Activated CD8-positive, alpha-beta T cell treated with anti-CD3 and anti-CD28 coated beads, Interleukin-2, amount 10 ng/mL, durations not matched to agents 7 days and 5 days (primary cell): ENCODE measurements around the gene ARHGAP24. TPM values are rescaled to one million over a fixed set of nuclear protein-coding genes. Genes with fewer than 3 reads are reported as not detected.

ENCODE experiments used
- ATAC-seq: fragments of 150-1000 bp; cut with Tn5 transposase; one replicate; pipeline ENCODE4 v1.10.0; 2021; ENCODE audit warnings: moderate library complexity
- CTCF ChIA-PET: fragments of 350-600 bp; sonication (Branson Sonifier 250); formaldehyde crosslinking; loops from one replicate; lab custom pipeline; 2021; ENCODE audit warnings: antibody characterized with exemption; lab: Charles Lee
- POLR2A ChIA-PET: fragments of 350-600 bp; sonication (Branson Sonifier 250); formaldehyde crosslinking; loops from one replicate; lab custom pipeline; 2021; ENCODE audit warnings: antibody characterized with exemption; lab: Charles Lee
- DNase-seq: peaks from one replicate; pipeline ENCODE4 v3.0.0-alpha.2; 2020
- H3K27ac Mint-ChIP-seq: one replicate; pipeline ENCODE4 v1.8.0; 2021; ENCODE audit warnings: mild to moderate bottlenecking, mixed read lengths
- H3K27me3 Mint-ChIP-seq: one replicate; pipeline ENCODE4 v1.8.0; 2021; ENCODE audit warnings: low read depth, mixed read lengths
- H3K36me3 Mint-ChIP-seq: one replicate; pipeline ENCODE4 v1.8.0; 2021; ENCODE audit warnings: low read depth, mixed read lengths
- H3K4me1 Mint-ChIP-seq: one replicate; pipeline ENCODE4 v1.8.0; 2021; ENCODE audit warnings: low read depth, mixed read lengths
- H3K4me3 Mint-ChIP-seq: one replicate; pipeline ENCODE4 v1.8.0; 2021; ENCODE audit warnings: mild to moderate bottlenecking, mixed read lengths
- H3K9me3 Mint-ChIP-seq: one replicate; pipeline ENCODE4 v1.8.0; 2022; ENCODE audit warnings: mixed read lengths; ENCODE audit not compliant: insufficient read depth
- total RNA-seq, 2 experiments: library from RNA; stranded (reverse); gene quantifications; one replicate each; pipeline ENCODE4 v1.2.3, GENCODE V29; 2021

Gene ARHGAP24
- total RNA-seq, 2 experiments from 2014 or later = not detected

DNA sequence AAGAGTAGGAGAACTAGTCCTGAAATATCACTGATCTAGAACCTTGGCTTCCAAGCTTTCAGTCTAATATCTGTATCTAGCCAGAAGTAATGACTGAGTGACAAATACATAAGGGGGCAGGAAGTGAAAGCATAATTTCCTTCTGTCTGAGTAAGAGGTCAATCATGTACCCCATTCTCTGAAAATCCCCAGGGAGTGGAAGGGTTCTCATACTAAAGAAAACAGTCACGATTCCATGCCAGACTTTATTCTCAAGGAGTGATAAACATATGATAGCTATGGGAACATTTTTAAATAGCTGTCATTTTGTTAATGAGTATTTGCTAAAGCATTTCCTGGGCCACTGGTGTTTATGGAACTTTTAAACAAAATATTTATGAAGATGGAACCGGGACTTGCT is 308.5 kb downstream of the ARHGAP24 start:
- H3K4me1 Mint-ChIP-seq = no peaks in the 10 kb centered on the region
- no peaks in the 10 kb centered on the region for H3K27me3 Mint-ChIP-seq
- ATAC-seq = no peak
- H3K36me3 Mint-ChIP-seq = no peaks in the 10 kb centered on the region
- ChIA-PET POLR2A (no interaction called here), CTCF (no interaction called here)
- H3K4me3 Mint-ChIP-seq = no peak overlapping the region
- DNase-seq = no peak
- H3K9me3 Mint-ChIP-seq = no peaks in the 10 kb centered on the region
- H3K27ac Mint-ChIP-seq = no peak overlapping the region

DNA sequence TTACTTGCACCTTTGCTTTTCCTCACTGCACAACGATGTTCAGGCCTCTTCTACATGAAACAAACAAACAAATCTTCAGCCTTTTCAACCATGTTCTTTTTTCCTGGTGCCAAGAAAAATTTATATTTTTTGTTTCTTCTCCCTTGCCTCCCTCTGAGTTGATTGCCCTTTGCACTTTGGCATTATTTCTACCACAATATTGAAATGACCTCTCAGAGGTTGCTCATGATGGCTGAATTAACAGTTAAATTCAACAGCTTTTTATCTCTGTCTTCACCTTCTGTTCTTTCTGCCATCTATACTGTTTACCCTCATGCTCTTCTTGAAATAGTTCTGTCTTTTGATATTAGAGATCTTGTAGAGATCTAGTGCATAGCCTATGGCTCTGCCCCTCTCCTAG is 308.9 kb downstream of the ARHGAP24 start:
- ChIA-PET CTCF (no interaction called here), POLR2A (no interaction called here)
- Mint-ChIP-seq H3K27ac (no peak overlapping the region), H3K9me3 (no peaks in the 10 kb centered on the region), H3K27me3 (no peaks in the 10 kb centered on the region), H3K4me1 (no peaks in the 10 kb centered on the region), H3K4me3 (no peak overlapping the region), H3K36me3 (no peaks in the 10 kb centered on the region)
- ATAC-seq (no peak), DNase-seq (no peak)

DNA sequence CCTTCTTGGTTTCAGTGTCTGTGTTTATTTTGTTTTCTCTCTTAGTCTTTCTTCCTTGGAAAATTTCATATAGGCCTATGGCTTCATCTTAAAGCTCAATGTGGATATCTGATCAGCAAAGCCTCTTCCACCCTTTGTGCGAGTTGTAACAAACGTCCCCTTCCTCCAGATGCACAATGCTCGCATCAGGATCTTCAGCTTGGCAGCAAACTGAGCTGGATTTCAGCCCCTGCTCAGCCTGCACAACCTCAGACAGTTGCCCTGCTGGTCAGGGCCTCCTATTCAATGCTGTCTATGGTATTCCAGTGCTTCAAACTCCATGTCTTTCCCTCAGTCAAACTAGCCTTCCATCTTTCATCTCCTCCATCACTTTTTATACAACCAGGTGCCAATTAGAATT is 309.4 kb downstream of the ARHGAP24 start:
- no peaks in the 10 kb centered on the region for H3K4me1 Mint-ChIP-seq
- H3K27me3 Mint-ChIP-seq = no peaks in the 10 kb centered on the region
- ChIA-PET CTCF (no interaction called here), POLR2A (no interaction called here)
- H3K36me3 Mint-ChIP-seq = no peaks in the 10 kb centered on the region
- H3K9me3 Mint-ChIP-seq = no peaks in the 10 kb centered on the region
- ATAC-seq = no peak
- no peak overlapping the region for H3K4me3 Mint-ChIP-seq
- H3K27ac Mint-ChIP-seq = no peak overlapping the region
- no peak for DNase-seq

DNA sequence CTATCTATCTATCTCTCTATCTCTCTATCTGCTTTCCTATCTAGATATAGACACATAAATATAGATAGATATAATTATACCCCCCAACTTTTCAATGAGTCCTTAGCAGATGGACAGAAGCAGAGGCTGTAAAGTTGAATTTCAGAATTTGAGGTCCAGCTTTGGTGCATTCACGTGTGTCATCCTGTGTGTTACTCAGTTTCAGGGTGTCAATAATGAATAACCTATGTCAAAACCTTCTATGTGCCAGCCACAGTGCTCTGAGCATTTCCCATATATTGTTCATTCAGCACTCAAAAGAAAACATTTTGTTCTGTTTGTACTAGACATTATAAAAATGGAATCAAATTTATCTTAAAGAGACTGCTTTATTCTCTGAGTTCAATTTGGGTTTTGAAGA is 310.0 kb downstream of the ARHGAP24 start:
- Mint-ChIP-seq H3K27me3 (no peaks in the 10 kb centered on the region), H3K9me3 (no peaks in the 10 kb centered on the region), H3K36me3 (no peaks in the 10 kb centered on the region), H3K4me1 (no peaks in the 10 kb centered on the region), H3K27ac (no peak overlapping the region), H3K4me3 (no peak overlapping the region)
- ATAC-seq = no peak
- no peak for DNase-seq
- ChIA-PET POLR2A (no interaction called here), CTCF (no interaction called here)

DNA sequence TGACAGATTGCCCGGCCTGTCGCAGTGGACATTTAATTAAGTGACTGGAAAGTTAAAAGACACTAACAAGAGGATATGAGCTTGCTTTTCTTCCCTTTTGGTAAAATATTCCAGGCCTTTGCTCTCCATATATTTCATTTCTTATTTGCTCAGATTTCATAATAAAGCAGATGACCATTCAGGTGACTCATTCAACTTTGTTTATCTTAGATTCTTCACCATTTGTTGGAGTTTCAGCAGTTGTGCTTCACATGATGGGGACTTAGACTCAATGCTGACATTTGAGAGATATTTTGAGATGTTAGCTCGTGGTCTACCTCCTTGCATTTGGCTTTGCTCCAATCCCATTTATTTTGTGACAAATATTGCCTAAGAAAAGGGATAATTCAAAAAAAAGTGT is 312.2 kb downstream of the ARHGAP24 start:
- Mint-ChIP-seq H3K4me3 (no peak overlapping the region), H3K27ac (no peak overlapping the region), H3K27me3 (no peaks in the 10 kb centered on the region), H3K9me3 (no peaks in the 10 kb centered on the region), H3K4me1 (no peaks in the 10 kb centered on the region), H3K36me3 (no peaks in the 10 kb centered on the region)
- no peak for DNase-seq
- POLR2A ChIA-PET = no interaction called here
- CTCF ChIA-PET = no interaction called here
- ATAC-seq = no peak

DNA sequence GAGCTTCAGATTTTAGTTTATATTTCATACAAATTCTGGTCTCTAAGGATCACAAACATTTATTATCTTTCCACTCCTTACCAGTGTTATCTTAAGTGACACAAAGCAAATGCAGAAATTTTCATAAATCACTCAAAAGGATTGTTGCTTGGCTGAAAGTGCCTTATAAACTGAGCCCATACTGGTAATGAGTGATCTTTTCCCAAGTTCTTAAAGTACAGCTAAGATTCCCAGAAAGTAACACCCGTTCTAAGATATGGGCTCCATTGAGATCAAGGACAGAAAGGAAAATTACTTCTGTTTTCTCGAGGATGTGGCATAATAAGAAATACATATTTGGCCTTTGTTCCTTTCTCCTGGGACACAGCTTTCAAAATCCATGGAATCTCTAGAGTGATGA is 313.7 kb downstream of the ARHGAP24 start:
- POLR2A ChIA-PET = no interaction called here
- ATAC-seq (no peak), DNase-seq (no peak)
- Mint-ChIP-seq H3K4me3 (no peak overlapping the region), H3K27ac (no peak overlapping the region), H3K9me3 (no peaks in the 10 kb centered on the region), H3K4me1 (no peaks in the 10 kb centered on the region), H3K27me3 (no peaks in the 10 kb centered on the region), H3K36me3 (no peaks in the 10 kb centered on the region)
- CTCF ChIA-PET = interaction anchor here (1.1 kb wide), 1 partner anchor 8 kb away, joined by 3 read pairs; no protein-coding TSS in a partner anchor

DNA sequence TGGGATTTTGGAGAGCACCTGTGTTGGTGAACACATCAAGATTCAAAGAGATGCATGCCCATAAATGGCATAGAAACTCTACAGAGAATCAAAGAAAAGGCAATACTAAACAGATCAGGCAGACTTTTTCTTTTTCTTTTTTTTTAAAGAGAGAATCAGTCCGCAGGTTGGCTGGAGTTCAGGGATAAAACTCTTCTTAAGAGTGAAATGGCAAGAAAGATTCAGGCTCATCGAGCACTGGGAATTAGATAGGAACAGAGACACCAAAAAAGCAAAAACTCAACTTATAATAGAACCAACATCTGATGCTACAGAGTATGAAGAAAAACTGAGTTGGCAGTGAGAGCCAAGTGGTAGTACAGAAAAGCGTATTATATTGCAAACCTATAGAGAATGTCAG is 314.3 kb downstream of the ARHGAP24 start:
- H3K4me1 Mint-ChIP-seq = no peaks in the 10 kb centered on the region

DNA sequence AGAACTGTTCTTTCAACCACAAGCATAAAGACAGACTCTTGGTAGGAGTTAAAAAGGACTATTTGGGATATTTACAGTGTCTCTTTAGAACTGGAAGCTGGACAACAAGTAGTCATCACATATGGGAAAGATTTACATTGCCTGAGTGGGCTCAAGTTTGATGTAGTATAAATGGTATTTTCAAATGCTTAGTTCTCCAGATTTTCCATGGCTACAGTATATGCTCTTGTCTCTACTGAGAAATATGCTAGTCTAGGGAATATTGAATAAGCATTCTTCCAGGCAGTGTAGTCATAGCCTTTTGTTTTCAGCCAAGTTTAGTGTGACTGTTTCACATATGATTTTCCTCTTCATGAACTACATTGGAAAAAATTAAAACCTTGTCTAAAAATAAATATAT is 315.6 kb downstream of the ARHGAP24 start:
- POLR2A ChIA-PET = no interaction called here
- no peaks in the 10 kb centered on the region for H3K9me3 Mint-ChIP-seq
- CTCF ChIA-PET = no interaction called here

More for the DNA sequence above, 314.3 kb downstream of the ARHGAP24 start:
- H3K36me3 Mint-ChIP-seq = no peaks in the 10 kb centered on the region
- no peak overlapping the region for H3K27ac Mint-ChIP-seq
- no peak overlapping the region for H3K4me3 Mint-ChIP-seq
- no peaks in the 10 kb centered on the region for H3K9me3 Mint-ChIP-seq
- ChIA-PET CTCF (no interaction called here), POLR2A (no interaction called here)
- no peaks in the 10 kb centered on the region for H3K27me3 Mint-ChIP-seq
- no peak for ATAC-seq
- DNase-seq = no peak

DNA sequence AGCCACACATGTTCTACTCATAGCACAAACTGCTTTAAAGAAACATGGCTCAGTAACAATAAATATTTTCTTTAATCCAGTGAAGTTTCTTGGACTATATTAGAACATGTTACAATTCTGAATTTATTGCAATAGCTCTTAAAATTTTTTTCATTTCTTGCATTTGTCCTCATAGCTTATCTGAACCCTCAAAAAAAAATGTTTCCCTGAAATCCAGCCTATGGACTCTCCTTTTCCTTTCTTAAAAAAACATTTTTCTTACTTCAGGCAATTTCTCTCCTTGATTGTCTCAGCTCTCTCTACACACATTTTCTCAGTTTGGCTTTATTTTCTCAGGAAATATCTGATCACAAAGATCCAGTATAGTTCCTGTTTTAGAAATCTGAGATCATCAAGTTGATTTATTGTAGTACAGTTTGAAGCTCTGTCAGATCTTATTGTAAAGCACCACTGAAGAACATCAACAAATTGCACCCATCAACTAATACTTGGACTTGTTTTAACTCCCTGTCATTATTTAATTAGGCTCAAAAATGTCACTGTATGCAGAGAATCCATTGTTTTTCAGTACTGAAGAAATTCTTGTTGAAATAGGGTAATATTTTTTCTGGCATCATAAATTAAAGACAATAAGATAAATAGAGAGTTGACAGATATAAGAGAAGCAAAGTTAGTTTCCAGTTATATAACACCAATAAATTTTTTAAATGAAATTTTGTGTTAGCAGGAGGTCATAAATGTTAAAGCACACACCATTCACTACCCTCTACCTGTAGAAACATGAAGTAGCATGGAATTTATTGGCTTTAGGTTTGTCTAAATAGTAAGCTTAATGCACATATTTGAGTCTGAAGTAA is 317.7 kb downstream of the ARHGAP24 start:
- Mint-ChIP-seq H3K36me3 (no peaks in the 10 kb centered on the region), H3K9me3 (no peaks in the 10 kb centered on the region)
- CTCF ChIA-PET = no interaction called here

More for the DNA sequence above, 315.6 kb downstream of the ARHGAP24 start:
- no peak overlapping the region for H3K27ac Mint-ChIP-seq
- H3K4me1 Mint-ChIP-seq = no peaks in the 10 kb centered on the region
- DNase-seq (no peak), ATAC-seq (no peak)
- H3K36me3 Mint-ChIP-seq = no peaks in the 10 kb centered on the region
- no peak overlapping the region for H3K4me3 Mint-ChIP-seq
- H3K27me3 Mint-ChIP-seq = no peaks in the 10 kb centered on the region

DNA sequence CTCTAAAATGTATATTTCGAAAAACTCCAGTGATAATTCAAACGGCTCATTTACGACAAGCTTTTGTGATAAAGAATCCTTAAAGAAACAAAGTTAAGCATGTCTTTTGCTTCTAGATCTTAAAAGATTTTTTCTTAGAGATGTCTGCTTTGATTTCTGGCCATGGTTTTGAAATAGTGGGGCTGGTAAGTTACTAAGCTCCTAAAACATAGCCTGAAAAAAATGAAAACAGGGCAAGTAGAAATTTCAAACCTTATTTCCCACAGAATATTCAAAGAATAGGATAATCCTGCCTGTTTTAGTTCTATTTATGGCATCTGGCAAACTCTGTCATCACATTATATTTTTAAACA is 318.3 kb downstream of the ARHGAP24 start:
- ChIA-PET POLR2A (no interaction called here), CTCF (no interaction called here)
- Mint-ChIP-seq H3K36me3 (no peaks in the 10 kb centered on the region), H3K4me1 (no peaks in the 10 kb centered on the region), H3K4me3 (no peak overlapping the region), H3K27ac (no peak overlapping the region), H3K9me3 (no peaks in the 10 kb centered on the region), H3K27me3 (no peaks in the 10 kb centered on the region)
- DNase-seq = no peak
- ATAC-seq = no peak

More for the DNA sequence above, 317.7 kb downstream of the ARHGAP24 start:
- no peak overlapping the region for H3K4me3 Mint-ChIP-seq
- H3K27me3 Mint-ChIP-seq = no peaks in the 10 kb centered on the region
- ATAC-seq (no peak), DNase-seq (no peak)
- no peak overlapping the region for H3K27ac Mint-ChIP-seq
- POLR2A ChIA-PET = no interaction called here
- H3K4me1 Mint-ChIP-seq = no peaks in the 10 kb centered on the region

DNA sequence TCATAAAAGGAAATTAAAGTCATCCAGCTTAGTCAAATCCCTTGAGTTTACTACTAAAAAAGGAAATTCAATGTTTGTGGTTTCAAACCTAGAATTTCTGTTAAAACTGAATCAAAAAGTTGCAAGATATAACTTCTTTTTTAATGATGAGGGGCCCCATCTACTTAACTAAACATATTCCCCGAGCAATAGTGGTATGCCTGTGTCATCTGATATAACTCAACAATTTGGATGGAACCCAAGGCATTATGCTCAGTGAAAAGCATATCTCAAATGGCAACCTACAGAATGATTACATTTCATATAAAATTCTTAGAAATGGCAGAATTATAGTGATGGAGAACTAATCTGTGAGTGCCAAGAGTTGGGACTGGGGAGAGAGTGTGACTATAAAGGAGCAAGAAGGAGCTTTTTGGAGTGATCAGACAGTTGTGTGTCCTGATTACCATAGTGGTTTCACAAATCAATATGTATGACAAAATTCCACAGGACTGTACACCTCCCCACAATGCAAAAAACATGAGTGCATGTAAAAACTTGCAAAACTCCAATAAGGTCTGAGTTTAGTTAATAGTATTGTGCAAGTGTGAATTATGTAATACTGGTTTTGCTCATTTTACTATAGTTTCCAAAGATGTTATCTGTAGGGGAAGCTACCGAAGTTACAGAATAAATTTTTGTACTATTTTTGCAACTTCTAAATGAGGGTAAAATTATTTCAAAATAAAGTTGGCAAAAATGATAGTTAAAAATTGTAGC is 323.2 kb downstream of the ARHGAP24 start:
- Mint-ChIP-seq H3K9me3 (no peaks in the 10 kb centered on the region), H3K27ac (no peak overlapping the region), H3K4me3 (no peak overlapping the region), H3K27me3 (no peaks in the 10 kb centered on the region), H3K4me1 (no peaks in the 10 kb centered on the region), H3K36me3 (no peaks in the 10 kb centered on the region)
- no peak for DNase-seq
- no peak for ATAC-seq
- ChIA-PET POLR2A (no interaction called here), CTCF (interaction anchor here (1.0 kb wide), 1 partner anchor 57 kb away, joined by 3 read pairs; no protein-coding TSS in a partner anchor)

DNA sequence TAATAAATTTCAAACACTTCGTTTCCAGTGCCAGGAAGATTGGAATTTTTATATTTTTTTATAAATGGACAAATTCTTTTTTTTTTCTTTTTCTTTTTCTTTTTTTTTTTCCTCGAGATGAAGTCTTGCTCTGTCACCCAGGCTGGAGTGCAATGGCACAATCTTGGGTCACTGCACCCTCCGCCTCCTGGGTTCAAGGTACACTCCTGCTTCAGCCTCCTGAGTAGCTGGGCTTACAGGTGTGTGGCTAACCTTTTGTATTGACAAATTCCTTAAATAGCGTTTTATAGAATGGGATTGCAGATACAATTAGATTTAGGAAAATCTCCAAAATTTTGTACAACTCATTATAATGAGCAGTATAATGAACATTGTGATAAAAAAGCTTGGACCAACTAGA is 328.9 kb downstream of the ARHGAP24 start:
- no peak overlapping the region for H3K4me3 Mint-ChIP-seq
- H3K9me3 Mint-ChIP-seq = no peaks in the 10 kb centered on the region
- H3K4me1 Mint-ChIP-seq = no peaks in the 10 kb centered on the region
- ChIA-PET POLR2A (no interaction called here), CTCF (no interaction called here)
- H3K36me3 Mint-ChIP-seq = no peaks in the 10 kb centered on the region
- no peak for DNase-seq
- no peaks in the 10 kb centered on the region for H3K27me3 Mint-ChIP-seq
- no peak for ATAC-seq
- H3K27ac Mint-ChIP-seq = no peak overlapping the region
